H4 (cell line): ENCODE data around the gene GPR183. TPM values are rescaled to one million over a fixed set of nuclear protein-coding genes. Genes with fewer than 3 reads are reported as not detected.

Source experiments
- DNase-seq: peaks from one replicate; pipeline ENCODE4 v3.0.0-alpha.2; 2015; ENCODE audit warnings: low spot score
- total RNA-seq: library from RNA; depleted of rRNA; stranded (reverse); fragments of >200 nt; shearing (Covaris generic); gene quantifications from 2 replicates; pipeline ENCODE4 v1.2.3, GENCODE V29; 2014

The GPR183 gene
- total RNA-seq, 1 experiment from 2014 or later = 0.17 TPM

DNA sequence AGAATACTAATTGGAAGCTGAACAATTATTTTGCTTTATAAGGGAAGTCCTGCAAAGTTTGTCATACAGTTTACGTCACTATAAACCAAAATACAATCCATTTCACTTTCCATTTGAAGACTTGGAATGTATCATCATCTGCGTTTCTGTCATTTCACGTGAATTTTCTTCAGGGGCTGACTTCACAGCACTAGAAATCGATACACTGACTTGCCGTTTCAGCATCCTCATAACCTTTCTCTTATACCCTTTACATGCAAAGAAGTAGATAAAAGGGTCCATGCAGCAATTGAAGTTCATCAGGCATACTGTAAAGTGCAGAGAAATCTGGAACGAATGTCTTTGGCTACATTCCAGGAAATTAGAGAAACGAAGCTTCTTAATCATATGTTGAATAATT lies 12.2 kb downstream of the GPR183 start:
- DNase-seq = no peak

DNA sequence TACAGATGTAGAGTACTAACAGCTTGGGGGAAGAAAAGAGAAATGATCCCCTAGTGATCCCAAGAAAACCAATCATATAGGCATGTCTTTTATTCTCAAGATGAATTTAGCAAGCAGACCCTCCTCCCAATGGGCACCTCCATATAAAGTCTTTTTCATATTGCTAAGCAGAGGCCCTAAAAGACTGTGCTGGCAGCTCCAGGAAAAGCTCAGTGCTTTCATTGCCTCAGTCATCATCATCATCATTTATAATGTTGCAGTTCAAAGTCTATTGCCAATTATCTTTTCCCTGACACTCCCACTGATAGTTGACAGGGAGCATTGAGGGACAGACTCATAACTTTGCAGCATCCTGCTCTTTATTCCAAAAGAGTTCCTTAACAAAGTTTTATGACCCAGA lies 13.0 kb downstream of the GPR183 start:
- no peak for DNase-seq

DNA sequence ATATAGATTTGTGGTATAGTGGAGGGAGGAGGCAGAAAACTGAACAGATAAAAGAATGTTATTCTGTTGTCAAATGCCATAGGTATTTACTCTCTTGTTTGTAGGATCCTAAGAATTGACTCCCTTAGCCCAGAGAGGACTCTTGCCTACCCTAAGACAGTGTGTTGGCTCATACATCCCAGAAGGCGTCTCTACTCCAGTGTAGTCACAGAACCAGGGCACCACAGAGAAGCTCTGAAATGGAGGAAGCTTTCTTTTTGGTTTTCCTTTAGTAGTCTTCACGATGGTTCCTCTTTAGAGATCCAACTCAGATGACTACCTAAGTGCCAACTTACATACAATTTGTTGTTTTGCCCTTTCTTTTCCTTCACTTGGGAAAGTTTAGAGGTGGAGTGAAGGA lies 14.0 kb downstream of the GPR183 start:
- no peak for DNase-seq

DNA sequence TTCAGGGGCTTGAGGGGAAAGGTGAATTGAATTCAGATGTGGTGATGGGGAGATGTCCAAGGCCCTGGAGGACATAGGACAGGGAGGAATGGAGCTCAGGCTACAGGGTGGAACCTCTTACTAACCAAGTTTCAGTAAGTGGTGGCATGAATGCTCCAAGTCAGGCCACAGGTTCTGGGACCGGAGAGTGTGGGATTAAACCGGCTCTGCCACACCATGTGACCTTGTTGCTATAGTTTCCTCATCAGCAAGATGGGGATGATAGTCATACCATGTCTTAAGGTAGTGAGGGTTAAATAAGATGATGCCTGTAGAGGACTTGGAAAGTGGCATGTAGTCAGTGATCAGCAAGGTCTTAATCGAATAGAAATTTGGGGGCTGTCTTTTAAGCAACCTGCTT lies 16.3 kb downstream of the GPR183 start:
- DNase-seq = no peak

DNA sequence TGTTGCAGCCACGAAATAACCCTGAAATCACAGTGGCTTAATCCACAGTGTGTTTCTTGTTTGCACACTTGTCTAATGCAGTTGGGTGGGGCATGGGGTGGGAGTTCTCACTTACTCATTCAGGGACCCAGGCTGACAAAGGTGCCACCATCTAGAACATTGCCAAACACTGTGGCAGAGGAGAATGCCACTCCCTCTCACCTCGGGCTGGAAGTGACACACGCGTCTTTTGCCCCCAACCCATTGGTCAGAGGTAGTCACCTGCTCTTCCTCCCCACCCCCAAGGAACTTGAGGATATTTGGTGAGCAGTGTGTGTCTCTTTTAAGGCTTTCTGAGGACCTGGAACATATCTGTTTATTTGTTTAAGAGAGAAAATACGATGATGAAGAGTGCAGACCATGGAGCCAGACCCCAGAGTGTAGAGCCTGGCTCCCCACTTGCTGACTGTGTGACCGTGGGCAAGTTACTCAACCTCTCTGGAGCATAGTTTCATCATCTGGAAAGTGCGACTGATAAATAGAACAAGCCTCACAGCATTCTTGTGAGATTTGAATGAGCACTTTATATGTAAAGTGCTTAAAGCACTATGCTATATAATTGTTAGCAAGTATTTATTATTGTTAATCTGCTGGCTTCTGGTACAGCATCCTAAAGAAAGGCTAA lies 17.4 kb downstream of the GPR183 start:
- no peak for DNase-seq

DNA sequence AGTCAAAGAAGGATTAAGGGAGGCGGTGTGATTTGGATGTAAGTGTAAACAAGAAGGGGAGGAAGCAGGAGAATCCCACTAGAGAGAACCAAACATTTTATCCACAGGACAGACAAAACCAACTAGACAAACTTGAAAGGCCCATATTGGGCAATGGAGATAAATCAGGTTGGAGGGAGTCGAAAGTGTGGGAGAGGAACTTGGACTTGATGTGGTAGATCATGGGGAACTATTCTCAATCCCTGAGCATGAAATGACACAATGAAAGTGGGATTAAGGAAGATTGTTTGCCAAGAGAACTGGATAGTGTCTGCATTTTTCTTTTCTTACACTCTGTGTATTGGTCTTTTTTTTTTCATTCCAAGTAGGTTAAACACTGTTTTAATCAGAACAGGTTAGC lies 17.9 kb downstream of the GPR183 start:
- DNase-seq = no peak

DNA sequence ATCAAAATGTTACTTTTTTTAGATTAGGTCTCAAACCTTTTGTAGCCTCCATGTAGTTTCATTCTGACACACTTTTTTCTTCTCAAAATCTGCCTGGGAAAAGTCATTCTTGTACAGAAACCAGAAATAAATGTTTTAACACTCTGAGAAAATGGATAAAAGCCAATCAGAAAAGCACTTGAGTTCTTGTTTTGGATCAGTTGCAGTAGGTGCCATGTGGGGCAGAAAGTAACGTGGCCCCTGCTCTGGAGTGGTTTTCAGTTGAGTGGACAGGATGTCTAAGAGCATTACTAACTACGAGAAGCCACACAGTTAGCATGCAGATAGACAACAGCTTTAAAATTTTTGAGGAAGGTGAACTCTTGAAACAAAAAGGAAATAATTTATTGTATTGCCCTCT lies 19.1 kb downstream of the GPR183 start:
- no peak for DNase-seq

DNA sequence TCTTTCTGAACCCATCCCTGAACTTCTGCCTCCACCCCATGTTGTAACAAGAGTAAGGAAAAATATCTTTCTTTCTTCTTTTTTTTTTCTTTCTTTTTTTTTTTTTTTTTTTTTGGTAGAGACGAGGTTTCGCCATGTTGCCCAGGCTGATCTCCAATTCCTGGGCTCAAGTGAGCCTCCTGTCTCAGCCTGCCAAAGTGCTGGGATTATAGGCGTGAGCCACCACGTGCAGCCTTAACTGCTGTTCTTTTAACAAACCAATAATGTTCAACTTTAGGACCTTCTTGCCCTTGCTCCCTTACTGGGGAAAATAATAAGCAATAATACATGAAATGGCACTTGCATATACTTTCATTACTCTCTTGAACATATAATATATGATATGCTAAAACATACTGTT lies 19.6 kb downstream of the GPR183 start:
- no peak for DNase-seq

DNA sequence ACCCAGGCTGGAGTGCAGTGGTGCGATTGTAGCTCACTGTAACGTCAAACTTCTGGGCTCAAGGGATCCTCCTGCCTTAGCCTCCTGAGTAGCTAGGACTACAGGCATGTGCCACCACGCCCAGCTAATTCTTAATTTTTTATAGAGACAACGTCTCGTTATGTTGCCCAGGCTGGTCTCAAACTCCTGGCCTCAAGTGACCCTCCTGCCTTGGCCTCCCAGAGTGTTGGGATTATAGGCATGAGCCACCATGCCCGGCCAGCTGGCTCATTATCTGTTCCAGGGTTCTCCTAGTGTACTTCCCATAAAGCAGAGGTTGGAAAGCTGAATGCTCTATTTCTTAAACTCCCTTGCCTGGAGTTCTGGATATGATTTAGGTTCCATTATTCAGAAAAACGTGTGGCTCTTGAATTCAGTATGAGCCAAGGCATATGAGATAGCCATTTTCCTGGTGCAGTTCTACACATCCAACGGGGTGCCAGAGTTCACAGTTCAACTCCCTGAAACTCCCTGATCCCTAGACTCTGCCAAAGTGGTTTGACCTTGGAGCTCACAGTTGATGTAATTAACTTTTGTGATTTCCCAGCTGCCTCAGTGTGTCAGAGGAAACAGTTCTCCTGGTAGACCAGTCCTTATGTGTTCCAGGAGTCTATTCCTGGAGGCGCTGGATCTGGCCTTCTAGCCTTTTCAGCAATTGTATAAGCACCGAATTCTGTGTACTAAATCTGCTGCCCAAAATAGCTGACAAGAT lies 21.6 kb downstream of the GPR183 start:
- DNase-seq = no peak

DNA sequence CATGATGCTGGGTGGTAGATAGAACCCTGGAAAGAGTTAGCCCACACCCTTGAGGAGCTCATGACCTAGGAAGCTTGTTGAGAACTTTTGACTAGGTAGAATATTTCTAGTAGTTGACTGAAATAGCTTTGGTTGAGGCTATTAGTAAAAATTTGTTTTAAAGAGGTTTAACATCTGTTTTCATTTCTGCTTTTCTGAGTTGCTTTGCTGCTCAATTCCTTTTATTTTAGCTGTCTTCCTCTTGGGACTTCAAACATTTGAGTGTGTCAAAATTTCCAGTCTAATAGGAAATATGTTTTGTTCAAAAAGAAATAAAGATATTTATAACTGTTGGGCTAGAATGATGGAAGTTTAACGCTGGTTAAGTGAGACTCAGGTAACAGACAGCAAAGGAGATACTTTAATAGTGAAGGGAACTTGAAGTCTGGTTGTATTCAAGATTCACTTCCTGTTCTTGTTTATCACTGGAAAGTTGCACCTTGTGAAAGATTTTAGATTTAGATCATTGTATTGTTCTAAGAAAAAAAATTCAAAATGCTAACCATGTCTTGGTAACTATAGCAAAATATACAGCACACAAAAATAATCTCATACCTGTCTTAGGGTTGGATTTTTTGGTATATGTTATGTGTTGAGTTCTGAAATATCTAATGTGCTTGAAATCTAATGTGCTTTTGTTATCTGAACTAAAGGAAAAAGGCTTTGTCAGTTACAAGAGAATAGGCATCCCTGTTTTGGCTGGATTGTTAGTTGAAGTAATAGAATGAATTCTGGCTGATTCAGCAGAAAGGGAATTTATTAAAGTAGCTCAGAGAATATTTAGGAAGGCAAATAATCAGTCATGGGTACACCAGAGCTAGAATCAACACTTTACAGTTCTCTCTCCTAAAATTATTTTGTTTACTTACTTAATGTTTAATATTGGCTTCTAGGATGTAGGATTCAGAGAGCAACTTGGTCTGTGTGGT lies 24.7 kb downstream of the GPR183 start:
- DNase-seq = no peak

DNA sequence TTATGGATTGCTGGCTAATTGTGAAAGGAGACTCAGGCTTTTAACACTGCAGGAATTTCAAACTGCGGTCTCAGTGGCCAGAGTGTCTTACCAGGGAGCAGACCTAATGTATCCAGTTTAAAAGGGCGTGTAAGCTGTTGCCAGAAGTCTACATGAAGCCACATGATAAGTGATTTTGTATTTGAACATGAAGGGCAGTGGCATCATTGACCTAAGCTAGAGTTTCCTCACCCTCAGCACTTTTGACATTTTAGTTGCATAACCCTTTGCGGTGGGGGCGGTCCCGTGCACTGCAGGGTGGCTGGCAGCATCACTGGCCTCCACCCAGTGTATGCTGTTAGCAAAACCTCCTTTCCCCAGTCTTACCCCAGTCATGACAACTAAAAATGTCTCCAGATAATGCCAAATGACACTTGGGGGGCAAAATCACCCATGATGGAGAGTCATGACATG lies 25.4 kb downstream of the GPR183 start:
- no peak for DNase-seq

DNA sequence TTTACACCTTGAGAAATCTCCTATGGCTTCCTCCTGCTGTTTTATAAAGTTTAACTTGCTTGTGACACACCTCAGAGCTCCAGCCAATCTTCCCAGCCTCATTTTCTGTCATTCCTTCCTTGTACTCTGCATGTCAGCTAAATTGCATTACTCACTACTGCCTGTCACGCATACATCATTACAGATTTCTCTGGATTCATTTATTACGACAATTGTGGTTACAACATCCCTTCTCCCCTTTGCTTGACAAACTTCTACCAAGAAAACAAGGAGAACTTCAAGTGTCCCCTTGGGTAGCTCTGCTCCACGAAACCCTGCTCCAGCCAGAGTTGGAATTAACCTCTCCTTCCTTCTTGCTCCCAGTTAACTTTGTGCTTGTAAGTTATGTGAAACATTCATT lies 27.0 kb downstream of the GPR183 start:
- DNase-seq = no peak

DNA sequence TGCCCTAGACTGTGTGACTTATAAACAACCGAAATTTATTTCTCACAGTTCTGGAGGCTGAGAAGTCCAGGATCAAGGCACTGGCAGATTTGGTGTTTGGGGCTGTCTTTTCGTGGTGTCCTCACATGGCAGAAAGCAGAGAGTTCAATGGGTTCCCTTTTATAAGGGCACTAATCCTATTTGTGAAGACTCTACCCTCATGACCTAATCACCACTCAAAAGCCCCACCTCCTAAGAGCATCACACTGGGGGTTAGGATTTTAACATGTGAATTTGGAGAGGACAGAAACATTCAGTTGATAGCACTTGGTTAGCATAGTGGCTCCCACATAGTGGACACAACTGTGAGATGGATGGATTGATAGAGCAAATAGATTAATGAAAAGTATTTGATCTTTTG lies 27.6 kb downstream of the GPR183 start:
- DNase-seq = no peak

DNA sequence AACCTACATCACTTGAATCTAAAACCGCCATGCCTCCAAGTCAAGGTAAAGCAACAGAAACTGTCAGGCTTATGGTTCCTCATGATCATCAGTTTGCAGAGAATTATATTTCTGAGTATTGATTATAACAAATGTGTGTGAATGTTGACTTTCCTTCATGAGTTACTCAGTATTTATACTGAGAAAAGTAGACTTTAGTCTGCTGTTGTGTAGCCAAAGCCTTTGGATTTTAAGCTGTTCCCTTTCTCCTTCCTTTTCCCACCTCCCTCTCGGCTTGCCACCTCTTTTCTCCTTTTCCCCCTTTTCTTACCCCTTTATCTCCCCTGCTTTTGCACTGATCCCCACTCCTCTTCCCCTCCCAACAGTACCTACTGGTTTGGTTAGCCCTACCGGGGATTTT lies 28.4 kb downstream of the GPR183 start:
- no peak for DNase-seq

DNA sequence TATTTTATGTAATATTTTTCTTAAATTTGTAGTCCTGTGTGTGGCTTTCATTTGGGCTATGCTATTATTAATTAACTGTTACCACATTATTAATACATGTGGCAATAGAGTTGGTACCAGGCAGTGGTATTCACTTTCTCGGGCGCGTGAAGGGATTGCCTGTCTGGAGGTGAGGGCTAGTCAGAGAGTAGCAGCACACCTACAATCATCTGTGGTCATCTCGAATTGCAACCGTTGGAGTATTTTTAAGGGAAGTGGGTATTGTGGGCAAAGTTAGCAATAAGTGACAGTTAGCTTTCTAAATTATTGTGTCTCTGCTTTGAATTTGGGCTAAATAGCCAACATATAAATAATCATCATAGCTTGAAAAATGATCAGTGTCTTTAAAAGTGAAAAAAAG lies 29.0 kb downstream of the GPR183 start:
- DNase-seq = no peak

DNA sequence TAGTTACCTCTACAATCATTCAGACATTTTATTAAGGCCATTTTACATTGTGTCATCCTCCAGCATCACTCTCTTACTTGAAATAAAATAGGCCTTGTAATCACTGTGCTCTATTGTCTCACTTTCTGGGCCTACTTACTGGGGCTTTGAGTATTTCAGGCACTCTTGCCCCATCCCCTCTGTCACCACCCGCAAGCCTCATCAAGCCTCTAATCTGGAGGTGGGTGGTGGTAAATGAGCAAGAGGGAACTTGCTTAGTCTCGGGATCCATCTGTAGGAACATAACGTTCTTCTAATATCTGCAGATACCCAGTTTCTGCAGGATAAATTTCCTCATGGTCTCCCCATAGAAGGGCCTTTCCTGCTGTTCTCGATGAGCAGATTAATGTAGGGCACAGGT lies 29.6 kb downstream of the GPR183 start:
- DNase-seq = no peak

DNA sequence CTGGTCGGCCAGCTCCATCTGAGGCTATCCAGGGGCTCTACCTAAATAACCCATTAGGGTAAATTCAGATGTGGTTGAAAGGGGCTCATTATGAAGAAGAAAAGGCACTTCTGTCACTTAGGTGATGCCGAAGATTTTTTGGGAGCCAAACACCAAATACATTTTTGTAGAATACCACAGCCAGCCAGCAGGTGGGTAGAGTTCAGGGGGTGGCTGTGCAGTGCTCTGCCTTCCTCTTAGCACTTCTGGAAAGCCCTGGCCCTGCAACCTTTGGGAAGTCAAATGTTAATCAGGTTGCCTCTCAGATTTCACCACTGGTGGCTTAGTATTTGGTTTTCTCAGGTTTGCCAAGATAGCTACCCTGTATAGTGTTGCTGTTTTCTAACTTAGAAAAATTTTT lies 30.5 kb downstream of the GPR183 start:
- DNase-seq = no peak

DNA sequence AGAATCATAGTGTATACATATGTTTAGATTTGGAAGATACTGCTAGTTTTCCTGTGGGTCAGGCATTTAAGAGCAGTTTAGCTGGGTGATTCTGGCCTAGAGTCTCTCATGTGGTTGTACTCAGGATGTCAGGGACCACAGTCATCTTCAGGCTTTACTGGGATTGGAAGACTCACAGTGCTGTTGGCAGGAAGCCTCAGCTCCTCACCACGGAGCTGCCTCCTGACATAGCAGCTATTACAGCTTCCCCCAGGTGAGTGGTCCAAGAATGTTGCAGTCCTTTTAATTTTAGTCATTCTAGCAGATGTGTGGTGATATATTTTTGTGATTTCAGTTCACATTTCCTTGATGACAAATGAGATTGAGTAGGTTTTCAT lies 32.1 kb downstream of the GPR183 start:
- peak; percentile 20 for DNase-seq

DNA sequence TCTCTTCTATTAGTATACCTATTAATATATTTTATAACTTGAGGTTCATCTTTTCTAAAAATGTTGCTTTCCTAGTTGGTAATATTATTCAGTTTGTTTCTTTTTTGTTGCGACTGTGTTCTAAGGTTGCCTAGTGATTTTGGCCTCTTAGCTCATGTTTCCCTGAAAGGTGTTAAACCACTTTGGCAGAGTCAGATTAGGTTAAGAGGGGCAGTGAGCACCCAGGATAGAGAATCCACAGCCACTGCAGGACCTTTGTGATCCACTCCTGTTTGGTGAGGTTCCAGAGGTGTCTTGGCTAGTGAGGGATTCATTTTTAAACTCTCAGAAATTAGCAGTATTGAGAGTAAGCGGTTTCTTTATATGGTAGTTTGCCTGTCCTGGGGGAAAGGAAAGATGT lies 34.1 kb downstream of the GPR183 start:
- no peak for DNase-seq

DNA sequence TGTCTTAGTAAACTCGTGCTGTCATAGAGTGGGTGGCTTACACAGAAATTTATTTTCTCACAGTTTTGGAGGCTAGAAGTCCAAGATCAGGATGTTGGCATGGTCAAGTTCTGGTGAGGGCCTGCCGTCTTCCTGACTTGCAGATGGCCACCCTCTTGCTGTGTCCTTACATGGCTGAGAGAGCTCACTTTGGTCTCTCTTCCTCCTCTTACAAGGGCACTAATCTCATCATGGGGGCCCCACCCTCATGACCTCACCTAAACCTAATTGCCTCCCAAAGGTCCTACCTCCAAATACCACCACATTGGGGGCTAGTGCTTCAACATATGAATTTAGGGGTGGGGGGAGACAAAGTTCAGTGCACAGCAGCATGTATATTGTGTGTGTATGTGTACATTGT lies 34.7 kb downstream of the GPR183 start:
- no peak for DNase-seq

DNA sequence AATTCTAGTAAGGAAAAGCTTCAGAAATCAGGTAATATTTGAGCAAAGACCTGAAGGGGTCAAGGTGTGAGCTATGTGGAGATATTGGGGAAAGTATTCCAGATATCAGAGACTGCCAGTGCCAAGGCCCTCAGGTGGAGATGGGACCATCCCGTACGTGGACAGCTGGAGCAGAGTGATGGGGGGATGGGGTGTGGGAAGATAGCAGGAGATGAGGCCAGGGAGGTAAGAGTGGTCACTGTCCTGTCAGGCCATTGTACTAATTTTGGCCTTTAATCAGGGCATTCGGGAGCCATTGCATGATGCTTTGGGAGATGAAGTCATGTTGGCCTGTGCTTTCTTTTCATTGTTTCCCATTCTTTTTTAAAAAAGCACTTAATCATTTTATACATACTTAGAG lies 36.0 kb downstream of the GPR183 start:
- DNase-seq = no peak

DNA sequence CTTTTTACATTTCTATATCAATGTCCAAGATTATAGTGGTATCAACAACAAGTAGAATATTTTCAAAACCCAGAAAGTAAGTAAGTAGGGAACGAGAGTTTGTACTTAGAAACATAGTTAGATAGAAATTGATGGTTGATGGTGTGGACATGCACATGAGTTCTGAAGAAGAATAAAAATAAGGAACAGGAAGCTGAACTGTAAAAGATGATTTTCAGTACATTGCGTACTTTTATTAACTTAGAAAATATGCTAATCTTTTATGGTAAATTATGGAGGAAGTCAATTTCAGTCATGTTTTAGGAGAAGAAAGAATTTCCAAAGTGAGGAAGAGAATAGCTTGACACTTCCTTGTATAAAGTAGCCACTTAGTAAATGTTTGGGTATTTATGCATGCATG lies 36.7 kb downstream of the GPR183 start:
- no peak for DNase-seq
